SK-N-SH (cell line): ENCODE results near the gene RBM42. TPM values are rescaled to one million over a fixed set of nuclear protein-coding genes. Genes with fewer than 3 reads are reported as not detected.

Experiments
- CTCF ChIA-PET: fragments of 300-600, 350-600 bp; formaldehyde crosslinking; extraction: SDS; loops from one replicate; lab custom pipeline; 2021; lab: Yijun Ruan, JAX
- POLR2A ChIA-PET: fragments of 350-600 bp; sonication (Branson Sonifier 250); formaldehyde crosslinking; extraction: SDS; loops from one replicate; lab custom pipeline; 2020; ENCODE audit warnings: antibody characterized with exemption, inconsistent platforms; lab: Yijun Ruan, JAX
- DNase-seq: peaks from one replicate; pipeline ENCODE4 v3.0.0; 2012
- H2AFZ ChIP-seq: fragments of 200-600 bp; sonication (generic); 2 replicates; pipeline ENCODE4 v1.8.1; 2016; ENCODE audit warnings: antibody characterized with exemption, mild to moderate bottlenecking, low read depth
- H3F3A ChIP-seq: fragments of 200-600 bp; sonication (generic); replicated peaks from 2 replicates; pipeline ENCODE3; 2016; ENCODE audit warnings: antibody characterized with exemption, mild to moderate bottlenecking; ENCODE audit not compliant: insufficient read depth
- H3K27ac ChIP-seq, 2 experiments: fragments of 200-500 bp in 1 of 2; fragments of 200-600 bp in 1 of 2; sonication (Bioruptor generic) in 1 of 2; sonication (generic), shearing (Covaris generic) in 1 of 2; 2 replicates each; pipeline versions ENCODE4 v1.5.1 to v1.6.1; 2014 to 2016; ENCODE audit warnings: low read depth in 2 of 2, inconsistent platforms in 1 of 2, low read length in 1 of 2, mild to moderate bottlenecking in 1 of 2, mixed read lengths in 1 of 2
- H3K27me3 ChIP-seq: fragments of 200-600 bp; sonication (generic), shearing (Covaris generic); 2 replicates; pipeline ENCODE4 v1.6.1; 2016; ENCODE audit warnings: mixed run types; ENCODE audit not compliant: insufficient read depth
- H3K36me3 ChIP-seq, 2 experiments: fragments of 200-500 bp in 1 of 2; fragments of 200-600 bp in 1 of 2; sonication (Bioruptor generic) in 1 of 2; sonication (generic) in 1 of 2; replicated peaks in 1 of 2; 2 replicates each; pipeline versions ENCODE3 to v1.5.1; 2014 to 2016; ENCODE audit warnings: low read length in 1 of 2, mild to moderate bottlenecking in 1 of 2; ENCODE audit not compliant: insufficient read depth in 2 of 2, control insufficient read depth in 1 of 2
- H3K4me1 ChIP-seq, 2 experiments: fragments of 200-500 bp in 1 of 2; fragments of 200-600 bp in 1 of 2; sonication (Bioruptor generic) in 1 of 2; sonication (generic), shearing (Covaris generic) in 1 of 2; 2 replicates each; pipeline versions ENCODE4 v1.5.1 to v1.6.1; 2014 to 2016; ENCODE audit warnings: low read depth in 1 of 2, low read length in 1 of 2, mixed run types in 1 of 2; ENCODE audit not compliant: insufficient read depth in 2 of 2, control insufficient read depth in 1 of 2
- H3K4me2 ChIP-seq: fragments of 200-600 bp; sonication (generic), shearing (Covaris generic); 2 replicates; pipeline ENCODE4 v1.6.1; 2017; ENCODE audit warnings: mixed run types
- H3K4me3 ChIP-seq, 2 experiments: fragments of 200-500 bp in 1 of 2; fragments of 200-600 bp in 1 of 2; sonication (Bioruptor generic) in 1 of 2; sonication (generic), shearing (Covaris generic) in 1 of 2; 2 replicates each; pipeline versions ENCODE4 v1.5.1 to v1.8.1; 2014 to 2016; ENCODE audit warnings: low read depth in 2 of 2, inconsistent platforms in 1 of 2, low read length in 1 of 2, mild to moderate bottlenecking in 1 of 2, mixed read lengths in 1 of 2, moderate library complexity in 1 of 2
- H3K79me2 ChIP-seq: fragments of 200-600 bp; sonication (generic); 2 replicates; pipeline ENCODE4 v1.8.1; 2017; ENCODE audit warnings: mild to moderate bottlenecking; ENCODE audit not compliant: insufficient read depth
- H3K9ac ChIP-seq: fragments of 200-600 bp; sonication (generic); 2 replicates; pipeline ENCODE4 v1.6.1; 2017; ENCODE audit warnings: mixed run types
- H3K9me2 ChIP-seq: fragments of 200-600 bp; sonication (generic); 2 replicates; pipeline ENCODE4 v1.6.1; 2017; ENCODE audit warnings: mixed run types
- H3K9me3 ChIP-seq: fragments of 200-600 bp; sonication (generic); 2 replicates; pipeline ENCODE4 v1.6.1; 2017; ENCODE audit warnings: mixed run types, mild to moderate bottlenecking, moderate library complexity
- H4K20me1 ChIP-seq: fragments of 200-600 bp; sonication (generic); 2 replicates; pipeline ENCODE4 v1.6.1; 2017; ENCODE audit warnings: mild to moderate bottlenecking, mixed run types; ENCODE audit not compliant: insufficient read depth
- CHD2 ChIP-seq: fragments of 150-350 bp; IDR thresholded peaks from 2 replicates; pipeline ENCODE4 v1.6.1; 2018; ENCODE audit warnings: low read length; ENCODE audit not compliant: partially characterized antibody
- ELF1 ChIP-seq: IDR thresholded peaks from 2 replicates; pipeline ENCODE4 v1.4.0; 2012
- EZH2phosphoT487 ChIP-seq: fragments of 200-600 bp; sonication (generic); IDR thresholded peaks from 2 replicates; pipeline ENCODE4 v1.6.1; 2017; ENCODE audit warnings: low read depth, mixed run types, mild to moderate bottlenecking, antibody characterized with exemption, moderate library complexity, borderline replicate concordance
- FOSL2 ChIP-seq: IDR thresholded peaks from 2 replicates; pipeline ENCODE4 v1.4.0; 2012; ENCODE audit warnings: low read depth, mild to moderate bottlenecking, moderate library complexity, borderline replicate concordance
- IRF3 ChIP-seq: fragments of 150-350 bp; IDR thresholded peaks from 2 replicates; pipeline ENCODE4 v1.6.1; 2016; ENCODE audit warnings: mild to moderate bottlenecking, low read depth, low read length
- MAX ChIP-seq: IDR thresholded peaks from 2 replicates; pipeline ENCODE4 v1.4.0; 2012; ENCODE audit warnings: low read depth
- MXI1 ChIP-seq: IDR thresholded peaks from 2 replicates; pipeline ENCODE4 v1.6.1; 2012; ENCODE audit warnings: mild to moderate bottlenecking, low read depth, low read length, improper control_type of control experiment
- NRF1 ChIP-seq: IDR thresholded peaks from 2 replicates; pipeline ENCODE4 v1.6.1; 2012; ENCODE audit warnings: low read depth, mild to moderate bottlenecking, low read length
- RAD21 ChIP-seq: IDR thresholded peaks from 2 replicates; pipeline ENCODE4 v1.6.1; 2012; ENCODE audit warnings: mild to moderate bottlenecking, low read length
- TAF1 ChIP-seq: IDR thresholded peaks from 2 replicates; pipeline ENCODE4 v1.6.1; 2012; ENCODE audit warnings: low read depth, mild to moderate bottlenecking, low read length, moderate library complexity, borderline replicate concordance
- TCF12 ChIP-seq: IDR thresholded peaks from 2 replicates; pipeline ENCODE4 v1.4.0; 2012
- YY1 ChIP-seq: IDR thresholded peaks from 2 replicates; pipeline ENCODE4 v1.4.0; 2012; ENCODE audit warnings: low read depth, mild to moderate bottlenecking
- WGBS: methylation state at CpG from one replicate; pipeline ENCODE4 v1.1.6; 2017; ENCODE audit warnings: low lambda C conversion rate; 5-methylcytosine and 5-hydroxymethylcytosine counted together
- polyA plus RNA-seq, 3 experiments: library from polyadenylated mRNA; depleted of rRNA; stranded (reverse); fragments of >200 nt; gene quantifications; 2 replicates each; pipeline ENCODE4 v1.2.3, GENCODE V29; 2012
- TF ChIP-seq, protein P1 (sequence below): IDR thresholded peaks from 2 replicates; pipeline ENCODE4 v1.4.0; 2012; ENCODE audit warnings: low read depth, borderline replicate concordance

The RBM42 gene
- polyA plus RNA-seq, 1 of the 3 experiments (the other 2 are of a cell fraction), result 69.9 TPM

DNA sequence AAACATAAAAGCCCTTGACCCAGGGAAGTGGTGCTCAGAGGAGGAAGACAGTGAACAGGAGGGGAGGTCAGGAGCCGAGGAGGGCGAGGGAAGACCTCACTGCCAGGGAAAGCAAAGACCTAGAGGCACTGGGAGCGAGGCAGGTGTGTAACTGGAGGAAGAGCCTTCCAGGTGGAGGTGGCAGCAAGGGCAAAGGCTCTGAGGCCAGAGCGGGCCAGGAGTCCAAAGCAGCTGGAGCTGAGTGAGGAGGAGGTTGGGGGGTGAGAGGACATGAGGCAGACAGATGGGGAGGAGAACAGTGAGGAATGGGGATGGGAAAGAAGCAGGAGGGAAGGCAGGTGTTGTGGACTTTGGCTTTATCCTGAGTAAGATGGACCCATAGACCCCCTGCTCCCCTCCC lies 41.1 kb downstream of the RBM42 start:
- Histone ChIP-seq H3K27me3 (peaks cover 37% of the 10 kb centered on the region; the same call in 1 of the 2 replicates), H3K4me2 (no peak overlapping the region), H3K4me3 (no peak overlapping the region), H3K4me1 (no peaks in the 10 kb centered on the region; a peak in 1 of 4 replicates), H3K9me3 (no peaks in the 10 kb centered on the region), H3K27ac (no peak overlapping the region), H2AFZ (no peak overlapping the region), H3K9ac (no peak overlapping the region), H3F3A (no peaks in the 10 kb centered on the region), H3K9me2 (no peaks in the 10 kb centered on the region), H3K36me3 (no peaks in the 10 kb centered on the region), H4K20me1 (no peaks in the 10 kb centered on the region), H3K79me2 (no peaks in the 10 kb centered on the region)
- DNase-seq, result no peak
- ChIA-PET POLR2A (interaction anchor here (1.3 kb wide), 1 partner anchor 22 kb away, joined by 3 read pairs; the partner anchor contains the start of gene COX6B1), CTCF (interaction anchor here (1.3 kb wide), 1 partner anchor 160 kb away, joined by 3 read pairs; no protein-coding TSS in a partner anchor)
- TF ChIP-seq CHD2 (no peak), TCF12 (no peak)
- 16% methylated on average over 4 of the region's 4 CpGs for WGBS

- TF ChIP-seq CHD2 (no peak), TAF1 (no peak), MAX (no peak), ELF1 (no peak), YY1 (no peak), RAD21 (no peak), FOSL2 (no peak), EZH2phosphoT487 (no peak), IRF3 (no peak), NRF1 (no peak), MXI1 (no peak)
- TF ChIP-seq, protein P1, sequence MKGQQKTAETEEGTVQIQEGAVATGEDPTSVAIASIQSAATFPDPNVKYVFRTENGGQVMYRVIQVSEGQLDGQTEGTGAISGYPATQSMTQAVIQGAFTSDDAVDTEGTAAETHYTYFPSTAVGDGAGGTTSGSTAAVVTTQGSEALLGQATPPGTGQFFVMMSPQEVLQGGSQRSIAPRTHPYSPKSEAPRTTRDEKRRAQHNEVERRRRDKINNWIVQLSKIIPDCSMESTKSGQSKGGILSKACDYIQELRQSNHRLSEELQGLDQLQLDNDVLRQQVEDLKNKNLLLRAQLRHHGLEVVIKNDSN, result no peak
- Histone ChIP-seq H3K27ac (no peak overlapping the region), H3K36me3 (no peaks in the 10 kb centered on the region), H4K20me1 (no peaks in the 10 kb centered on the region), H3K9me3 (no peaks in the 10 kb centered on the region), H3K4me3 (no peak overlapping the region), H3K79me2 (no peaks in the 10 kb centered on the region), H3K4me2 (no peak overlapping the region), H3K27me3 (peaks cover 37% of the 10 kb centered on the region; the same call in 1 of the 2 replicates), H3F3A (no peaks in the 10 kb centered on the region), H3K9me2 (no peaks in the 10 kb centered on the region), H3K9ac (no peak overlapping the region), H2AFZ (no peak overlapping the region), H3K4me1 (no peaks in the 10 kb centered on the region; a peak in 1 of 4 replicates)
- POLR2A ChIA-PET, result no interaction called here
- CTCF ChIA-PET, result no interaction called here
- DNase-seq, result no peak
- 3% methylated on average over 1 of the region's 1 CpG for WGBS
Observed at GRCh38 chr19:35670686-35671085, 41.9 kb downstream of the RBM42 start.
